WTC11 (cell line): ENCODE data around the gene DCHS2. TPM values are rescaled to one million over a fixed set of nuclear protein-coding genes. Genes with fewer than 3 reads are reported as not detected.
A peak's percentile ranks its signal among the peaks of the same experiment; 100 is the strongest.

Source experiments
- ATAC-seq: fragments of 200-7000 bp; cut with Tn5 transposase; 2 replicates; pipeline ENCODE4 v1.10.0; 2021; ENCODE audit warnings: mild to moderate bottlenecking, moderate library complexity
- CTCF ChIA-PET: fragments of 300-600 bp; sonication (Branson Sonifier 250); formaldehyde crosslinking; loops from one replicate; lab custom pipeline; 2021; ENCODE audit warnings: antibody characterized with exemption; lab: Charles Lee
- POLR2A ChIA-PET: fragments of 350-600 bp; sonication (Branson Sonifier 250); formaldehyde crosslinking; loops from one replicate; lab custom pipeline; 2021; ENCODE audit warnings: antibody characterized with exemption; lab: Charles Lee
- DNase-seq: peaks from one replicate; pipeline ENCODE4 v3.0.0; 2021; ENCODE audit warnings: low spot score
- H3K27ac Mint-ChIP-seq: 2 replicates; pipeline ENCODE4 v1.8.0; 2021; ENCODE audit warnings: mixed read lengths
- H3K27me3 Mint-ChIP-seq: 2 replicates; pipeline ENCODE4 v1.8.0; 2021; ENCODE audit warnings: low read depth, mild to moderate bottlenecking, moderate library complexity, mixed read lengths
- H3K36me3 Mint-ChIP-seq: 2 replicates; pipeline ENCODE4 v1.8.0; 2021; ENCODE audit warnings: mixed read lengths
- H3K4me1 Mint-ChIP-seq: 2 replicates; pipeline ENCODE4 v1.8.0; 2022; ENCODE audit warnings: mixed read lengths
- H3K4me3 Mint-ChIP-seq: 2 replicates; pipeline ENCODE4 v1.8.0; 2021; ENCODE audit warnings: mild to moderate bottlenecking, moderate library complexity, mixed read lengths
- H3K9me3 Mint-ChIP-seq: 2 replicates; pipeline ENCODE4 v1.8.0; 2021; ENCODE audit warnings: mixed read lengths
- ATF1 ChIP-seq: sonication (generic); formaldehyde crosslinking; IDR thresholded peaks from 2 replicates; pipeline ENCODE4 v1.8.1; 2023; ENCODE audit warnings: mild to moderate bottlenecking, moderate library complexity, missing genetic modification reagents
- ATF6 ChIP-seq: sonication (generic); formaldehyde crosslinking; IDR thresholded peaks from 2 replicates; pipeline ENCODE4 v1.8.1; 2023; ENCODE audit warnings: mild to moderate bottlenecking, missing genetic modification reagents
- CREM ChIP-seq: sonication (generic); formaldehyde crosslinking; IDR thresholded peaks from 2 replicates; pipeline ENCODE4 v1.8.1; 2022; ENCODE audit warnings: mild to moderate bottlenecking, missing genetic modification reagents, moderate library complexity
- E2F1 ChIP-seq: sonication (generic); formaldehyde crosslinking; IDR thresholded peaks from 2 replicates; pipeline ENCODE4 v1.8.0; 2022; ENCODE audit warnings: mild to moderate bottlenecking, missing genetic modification reagents
- ELF4 ChIP-seq: sonication (generic); formaldehyde crosslinking; IDR thresholded peaks from 2 replicates; pipeline ENCODE4 v1.8.1; 2022; ENCODE audit warnings: low read depth, mild to moderate bottlenecking, moderate library complexity, missing genetic modification reagents
- EMX1 ChIP-seq: fragments of 250-450 bp; sonication (Bioruptor Pico); IDR thresholded peaks from 2 replicates; pipeline ENCODE4 v1.8.0; 2021; ENCODE audit warnings: mild to moderate bottlenecking
- FOXK1 ChIP-seq: sonication (generic); formaldehyde crosslinking; IDR thresholded peaks from 2 replicates; pipeline ENCODE4 v1.8.0; 2022; ENCODE audit warnings: mild to moderate bottlenecking, moderate library complexity, missing genetic modification reagents
- FOXP1 ChIP-seq: sonication (generic); formaldehyde crosslinking; IDR thresholded peaks from 2 replicates; pipeline ENCODE4 v1.8.0; 2022; ENCODE audit warnings: missing genetic modification reagents, mild to moderate bottlenecking, moderate library complexity, borderline replicate concordance
- GRHL2 ChIP-seq: fragments of 250-450 bp; sonication (Bioruptor Pico); IDR thresholded peaks from 2 replicates; pipeline ENCODE4 v1.8.0; 2022; ENCODE audit warnings: mild to moderate bottlenecking, moderate library complexity; ENCODE audit not compliant: insufficient replicate concordance, severe bottlenecking
- JUN ChIP-seq: sonication (generic); formaldehyde crosslinking; IDR thresholded peaks from 2 replicates; pipeline ENCODE4 v1.8.0; 2023; ENCODE audit warnings: mild to moderate bottlenecking, missing genetic modification reagents
- NFYB ChIP-seq: sonication (generic); formaldehyde crosslinking; conservative IDR thresholded peaks from 2 replicates; pipeline ENCODE4 v1.8.0; 2022; ENCODE audit warnings: low read depth, missing genetic modification reagents
- NR1H2 ChIP-seq: sonication (generic); formaldehyde crosslinking; IDR thresholded peaks from 2 replicates; pipeline ENCODE4 v1.9.0; 2021; ENCODE audit warnings: mild to moderate bottlenecking, moderate library complexity, missing genetic modification reagents
- RORB ChIP-seq: fragments of 250-450 bp; sonication (Bioruptor Pico); IDR thresholded peaks from 2 replicates; pipeline ENCODE4 v1.9.0; 2021; ENCODE audit warnings: mild to moderate bottlenecking
- SMAD4 ChIP-seq: sonication (generic); formaldehyde crosslinking; IDR thresholded peaks from 2 replicates; pipeline ENCODE4 v1.8.0; 2022; ENCODE audit warnings: mild to moderate bottlenecking, missing genetic modification reagents
- STAT6 ChIP-seq: sonication (generic); formaldehyde crosslinking; conservative IDR thresholded peaks from 2 replicates; pipeline ENCODE4 v1.8.1; 2023; ENCODE audit warnings: mild to moderate bottlenecking, low read depth, missing genetic modification reagents, moderate library complexity
- TCF7 ChIP-seq: sonication (generic); formaldehyde crosslinking; IDR thresholded peaks from 2 replicates; pipeline ENCODE4 v1.8.0; 2022; ENCODE audit warnings: mild to moderate bottlenecking, low read depth, missing genetic modification reagents, moderate library complexity
- TP53 ChIP-seq: sonication (generic); formaldehyde crosslinking; IDR thresholded peaks from 2 replicates; pipeline ENCODE4 v1.8.1; 2023; ENCODE audit warnings: mild to moderate bottlenecking, missing genetic modification reagents
- USF2 ChIP-seq: sonication (generic); formaldehyde crosslinking; IDR thresholded peaks from 2 replicates; pipeline ENCODE4 v1.8.1; 2023; ENCODE audit warnings: mild to moderate bottlenecking, missing genetic modification reagents, moderate library complexity
- ZNF121 ChIP-seq: sonication (generic); formaldehyde crosslinking; IDR thresholded peaks from 2 replicates; pipeline ENCODE4 v1.8.0; 2023; ENCODE audit warnings: missing genetic modification reagents
- ZNF219 ChIP-seq: sonication (generic); formaldehyde crosslinking; IDR thresholded peaks from 2 replicates; pipeline ENCODE4 v1.8.0; 2023; ENCODE audit warnings: missing genetic modification reagents, mild to moderate bottlenecking, borderline replicate concordance
- ZNF263 ChIP-seq: sonication (generic); formaldehyde crosslinking; IDR thresholded peaks from 2 replicates; pipeline ENCODE4 v1.8.1; 2022; ENCODE audit warnings: low read depth, mild to moderate bottlenecking, moderate library complexity, missing genetic modification reagents
- ZNF281 ChIP-seq: sonication (generic); formaldehyde crosslinking; IDR thresholded peaks from 2 replicates; pipeline ENCODE4 v1.8.0; 2023; ENCODE audit warnings: mild to moderate bottlenecking, missing genetic modification reagents
- total RNA-seq: library from RNA; stranded (reverse); gene quantifications from 3 replicates; pipeline ENCODE4 v1.2.3, GENCODE V29; 2021

The DCHS2 gene
- total RNA-seq, 1 experiment from 2014 or later, result 1.3 TPM

GRCh38 chr4:154416190-154416547 is 75.4 kb downstream of the DCHS2 start:
- ChIA-PET POLR2A (no interaction called here), CTCF (interaction anchor here (0.7 to 2.4 kb wide), 21 partner anchors 9 to 630 kb away, joined by 3 to 24 read pairs (median 5); partner anchors contain the start of genes DCHS2 and PLRG1)
- Mint-ChIP-seq H3K9me3 (no peaks in the 10 kb centered on the region), H3K27me3 (peaks cover 17% of the 10 kb centered on the region), H3K4me3 (peak overlapping the region; percentile 95), H3K36me3 (no peaks in the 10 kb centered on the region), H3K4me1 (peaks cover 19% of the 10 kb centered on the region), H3K27ac (no peak overlapping the region)
- ATAC-seq (peak; percentile 74), DNase-seq (peak; percentile 59)
- TF ChIP-seq RORB (CRISPR knock-in tag), result no peak
- TF ChIP-seq ELF4 (CRISPR knock-in tag), result no peak
- no peak for TF ChIP-seq ATF6 (CRISPR knock-in tag)
- TF ChIP-seq E2F1 (CRISPR knock-in tag), result no peak
- TF ChIP-seq ZNF121 (CRISPR knock-in tag), result no peak
- no peak for TF ChIP-seq USF2 (CRISPR knock-in tag)
- TF ChIP-seq JUN, result no peak
- no peak for TF ChIP-seq ZNF281 (CRISPR knock-in tag)
- no peak for TF ChIP-seq ZNF219 (CRISPR knock-in tag)
- TF ChIP-seq STAT6 (CRISPR knock-in tag), result no peak

GRCh38 chr4:154415313-154415712 is 76.3 kb downstream of the DCHS2 start:
- ATAC-seq (peak; percentile 8), DNase-seq (no peak)
- Mint-ChIP-seq H3K36me3 (no peaks in the 10 kb centered on the region), H3K4me3 (peak overlapping the region; percentile 29), H3K4me1 (peaks cover 19% of the 10 kb centered on the region), H3K9me3 (peaks cover 7% of the 10 kb centered on the region), H3K27me3 (peaks cover 17% of the 10 kb centered on the region), H3K27ac (no peak overlapping the region)
- no peak for TF ChIP-seq ELF4 (CRISPR knock-in tag)
- no peak for TF ChIP-seq JUN
- TF ChIP-seq GRHL2 (CRISPR knock-in tag), result no peak
- no peak for TF ChIP-seq NFYB (CRISPR knock-in tag)
- TF ChIP-seq ATF1 (CRISPR knock-in tag), result no peak
- no peak for TF ChIP-seq NR1H2
- TF ChIP-seq ZNF281 (CRISPR knock-in tag), result no peak
- no peak for TF ChIP-seq FOXP1 (CRISPR knock-in tag)
- TF ChIP-seq SMAD4 (CRISPR knock-in tag), result no peak
- TF ChIP-seq FOXK1, result no peak
- no peak for TF ChIP-seq EMX1 (CRISPR knock-in tag)
- no peak for TF ChIP-seq CREM (CRISPR knock-in tag)
- TF ChIP-seq TP53 (CRISPR knock-in tag), result no peak
- TF ChIP-seq ZNF263 (CRISPR knock-in tag), result no peak
- TF ChIP-seq TCF7 (CRISPR knock-in tag), result no peak
- CTCF ChIA-PET, result interaction anchor here (0.6 to 2.4 kb wide), 10 partner anchors 10 to 138 kb away, joined by 3 to 24 read pairs (median 7); partner anchors contain the start of genes DCHS2 and PLRG1
- POLR2A ChIA-PET, result no interaction called here
